HCT116 (cell line): ENCODE results near the gene MCF2L2.

Experiments used
- ATF3 ChIP-seq: IDR thresholded peaks from 2 replicates; pipeline ENCODE4 v1.6.1; 2012
- CTCF ChIP-seq, 3 experiments: fragments of 200-600 bp in 1 of 3; sonication (generic) in 1 of 3; IDR thresholded peaks in 2 of 3; conservative IDR thresholded peaks in 1 of 3; 2 replicates each; pipeline ENCODE4 v1.5.1; 2012 to 2017; ENCODE audit warnings: low read depth in 2 of 3, low read length in 2 of 3, antibody characterized with exemption in 1 of 3, borderline replicate concordance in 1 of 3, control low read depth in 1 of 3, mild to moderate bottlenecking in 1 of 3, mixed read lengths in 1 of 3, mixed run types in 1 of 3, moderate library complexity in 1 of 3; ENCODE audit not compliant: insufficient read depth in 1 of 3
- EGR1 ChIP-seq: IDR thresholded peaks from 2 replicates; pipeline ENCODE4 v1.6.1; 2012; ENCODE audit warnings: low read depth
- EZH2phosphoT487 ChIP-seq: fragments of 200-600 bp; IDR thresholded peaks from 2 replicates; pipeline ENCODE4 v1.6.1; 2018; ENCODE audit warnings: antibody characterized with exemption, borderline replicate concordance
- FOSL1 ChIP-seq: IDR thresholded peaks from 2 replicates; pipeline ENCODE4 v1.6.1; 2012; ENCODE audit warnings: low read depth
- POLR2A ChIP-seq: IDR thresholded peaks from 2 replicates; pipeline ENCODE4 v1.7.0; 2011; ENCODE audit warnings: borderline replicate concordance; ENCODE audit not compliant: insufficient read depth, insufficient read length; ENCODE audit errors: extremely low read depth
- POLR2AphosphoS5 ChIP-seq: IDR thresholded peaks from 2 replicates; pipeline ENCODE4 v1.6.1; 2011; ENCODE audit warnings: mild to moderate bottlenecking, low read depth, low read length, moderate library complexity
- REST ChIP-seq: IDR thresholded peaks from 2 replicates; pipeline ENCODE4 v1.6.1; 2012; ENCODE audit warnings: low read depth
- SP1 ChIP-seq: IDR thresholded peaks from 2 replicates; pipeline ENCODE4 v1.6.1; 2012; ENCODE audit warnings: low read depth
- SRF ChIP-seq: IDR thresholded peaks from 2 replicates; pipeline ENCODE4 v1.6.1; 2012; ENCODE audit warnings: low read depth
- YY1 ChIP-seq: IDR thresholded peaks from 2 replicates; pipeline ENCODE4 v1.6.1; 2011; ENCODE audit warnings: low read length, low read depth, moderate library complexity, mild to moderate bottlenecking; ENCODE audit not compliant: insufficient replicate concordance; ENCODE audit errors: extremely low read depth
- ZFX ChIP-seq: fragments of 450-650 bp; IDR thresholded peaks from 2 replicates; pipeline ENCODE4 v1.6.1; 2017

GRCh38 chr3:183180784-183181295 lies 247.6 kb downstream of the MCF2L2 start:
- no peak for TF ChIP-seq POLR2AphosphoS5
- TF ChIP-seq CTCF (IDR thresholded peaks at IDR 0.05 in 2 of 3, conservative IDR thresholded peaks at IDR 0.05 in 1 of 3; ENCODE audit: borderline replicate concordance in 1 of 3, insufficient read depth in 1 of 3, low read depth in 2 of 3, low read length in 2 of 3), result no peak
- TF ChIP-seq EGR1, result no peak
- no peak for TF ChIP-seq SRF
- no peak for TF ChIP-seq REST
- TF ChIP-seq ZFX, result no peak
- TF ChIP-seq SP1, result no peak
- no peak for TF ChIP-seq YY1
- TF ChIP-seq POLR2A, result no peak
- TF ChIP-seq EZH2phosphoT487, result no peak
- no peak for TF ChIP-seq FOSL1
- no peak for TF ChIP-seq ATF3
